ENCODE data around the gene GPR150. TPM values are rescaled to one million over a fixed set of nuclear protein-coding genes. Genes with fewer than 3 reads are reported as not detected.

GPR150 gene
- total and polyA plus RNA-seq, 2 of the 13 experiments (the other 11 are each of a cell fraction or from before 2014, with no cell fraction given): 0.03 TPM; not detected in 1

DNA sequence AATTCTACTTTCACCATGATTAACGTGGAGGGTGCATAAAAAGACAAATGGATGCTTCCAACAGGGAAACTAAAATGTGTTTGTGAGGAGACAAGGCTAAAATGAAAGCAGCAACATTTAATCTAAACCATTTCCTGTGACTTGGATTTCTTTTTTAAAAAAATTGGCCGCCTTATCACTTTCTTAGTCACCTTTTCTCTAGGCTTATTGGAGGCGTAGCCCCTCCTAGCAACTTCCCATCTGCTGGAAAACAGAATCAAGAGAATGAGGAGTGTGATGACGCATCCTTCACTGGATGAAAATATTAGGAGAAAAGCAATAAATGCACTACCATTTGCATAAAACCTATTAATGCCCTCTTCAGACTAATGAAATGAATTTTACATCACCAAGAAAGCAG lies 791 bp upstream of the GPR150 start (continued):
- TF ChIP-seq, protein P1, sequence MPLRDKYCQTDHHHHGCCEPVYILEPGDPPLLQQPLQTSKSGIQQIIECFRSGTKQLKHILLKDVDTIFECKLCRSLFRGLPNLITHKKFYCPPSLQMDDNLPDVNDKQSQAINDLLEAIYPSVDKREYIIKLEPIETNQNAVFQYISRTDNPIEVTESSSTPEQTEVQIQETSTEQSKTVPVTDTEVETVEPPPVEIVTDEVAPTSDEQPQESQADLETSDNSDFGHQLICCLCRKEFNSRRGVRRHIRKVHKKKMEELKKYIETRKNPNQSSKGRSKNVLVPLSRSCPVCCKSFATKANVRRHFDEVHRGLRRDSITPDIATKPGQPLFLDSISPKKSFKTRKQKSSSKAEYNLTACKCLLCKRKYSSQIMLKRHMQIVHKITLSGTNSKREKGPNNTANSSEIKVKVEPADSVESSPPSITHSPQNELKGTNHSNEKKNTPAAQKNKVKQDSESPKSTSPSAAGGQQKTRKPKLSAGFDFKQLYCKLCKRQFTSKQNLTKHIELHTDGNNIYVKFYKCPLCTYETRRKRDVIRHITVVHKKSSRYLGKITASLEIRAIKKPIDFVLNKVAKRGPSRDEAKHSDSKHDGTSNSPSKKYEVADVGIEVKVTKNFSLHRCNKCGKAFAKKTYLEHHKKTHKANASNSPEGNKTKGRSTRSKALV (CRISPR knock-in tag; IDR thresholded peaks at IDR 0.05): no peak
- no peak for TF ChIP-seq ELF3 (CRISPR knock-in tag; IDR thresholded peaks at IDR 0.05)
- TF ChIP-seq CAMTA2 (CRISPR knock-in tag; IDR thresholded peaks at IDR 0.05; ENCODE audit: borderline replicate concordance): no peak
- no peak for TF ChIP-seq HOXA7 (CRISPR knock-in tag; IDR thresholded peaks at IDR 0.05)
- TF ChIP-seq, protein P2, sequence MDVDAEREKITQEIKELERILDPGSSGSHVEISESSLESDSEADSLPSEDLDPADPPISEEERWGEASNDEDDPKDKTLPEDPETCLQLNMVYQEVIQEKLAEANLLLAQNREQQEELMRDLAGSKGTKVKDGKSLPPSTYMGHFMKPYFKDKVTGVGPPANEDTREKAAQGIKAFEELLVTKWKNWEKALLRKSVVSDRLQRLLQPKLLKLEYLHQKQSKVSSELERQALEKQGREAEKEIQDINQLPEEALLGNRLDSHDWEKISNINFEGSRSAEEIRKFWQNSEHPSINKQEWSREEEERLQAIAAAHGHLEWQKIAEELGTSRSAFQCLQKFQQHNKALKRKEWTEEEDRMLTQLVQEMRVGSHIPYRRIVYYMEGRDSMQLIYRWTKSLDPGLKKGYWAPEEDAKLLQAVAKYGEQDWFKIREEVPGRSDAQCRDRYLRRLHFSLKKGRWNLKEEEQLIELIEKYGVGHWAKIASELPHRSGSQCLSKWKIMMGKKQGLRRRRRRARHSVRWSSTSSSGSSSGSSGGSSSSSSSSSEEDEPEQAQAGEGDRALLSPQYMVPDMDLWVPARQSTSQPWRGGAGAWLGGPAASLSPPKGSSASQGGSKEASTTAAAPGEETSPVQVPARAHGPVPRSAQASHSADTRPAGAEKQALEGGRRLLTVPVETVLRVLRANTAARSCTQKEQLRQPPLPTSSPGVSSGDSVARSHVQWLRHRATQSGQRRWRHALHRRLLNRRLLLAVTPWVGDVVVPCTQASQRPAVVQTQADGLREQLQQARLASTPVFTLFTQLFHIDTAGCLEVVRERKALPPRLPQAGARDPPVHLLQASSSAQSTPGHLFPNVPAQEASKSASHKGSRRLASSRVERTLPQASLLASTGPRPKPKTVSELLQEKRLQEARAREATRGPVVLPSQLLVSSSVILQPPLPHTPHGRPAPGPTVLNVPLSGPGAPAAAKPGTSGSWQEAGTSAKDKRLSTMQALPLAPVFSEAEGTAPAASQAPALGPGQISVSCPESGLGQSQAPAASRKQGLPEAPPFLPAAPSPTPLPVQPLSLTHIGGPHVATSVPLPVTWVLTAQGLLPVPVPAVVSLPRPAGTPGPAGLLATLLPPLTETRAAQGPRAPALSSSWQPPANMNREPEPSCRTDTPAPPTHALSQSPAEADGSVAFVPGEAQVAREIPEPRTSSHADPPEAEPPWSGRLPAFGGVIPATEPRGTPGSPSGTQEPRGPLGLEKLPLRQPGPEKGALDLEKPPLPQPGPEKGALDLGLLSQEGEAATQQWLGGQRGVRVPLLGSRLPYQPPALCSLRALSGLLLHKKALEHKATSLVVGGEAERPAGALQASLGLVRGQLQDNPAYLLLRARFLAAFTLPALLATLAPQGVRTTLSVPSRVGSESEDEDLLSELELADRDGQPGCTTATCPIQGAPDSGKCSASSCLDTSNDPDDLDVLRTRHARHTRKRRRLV (CRISPR knock-in tag; IDR thresholded peaks at IDR 0.05): no peak
- TF ChIP-seq, protein P3, sequence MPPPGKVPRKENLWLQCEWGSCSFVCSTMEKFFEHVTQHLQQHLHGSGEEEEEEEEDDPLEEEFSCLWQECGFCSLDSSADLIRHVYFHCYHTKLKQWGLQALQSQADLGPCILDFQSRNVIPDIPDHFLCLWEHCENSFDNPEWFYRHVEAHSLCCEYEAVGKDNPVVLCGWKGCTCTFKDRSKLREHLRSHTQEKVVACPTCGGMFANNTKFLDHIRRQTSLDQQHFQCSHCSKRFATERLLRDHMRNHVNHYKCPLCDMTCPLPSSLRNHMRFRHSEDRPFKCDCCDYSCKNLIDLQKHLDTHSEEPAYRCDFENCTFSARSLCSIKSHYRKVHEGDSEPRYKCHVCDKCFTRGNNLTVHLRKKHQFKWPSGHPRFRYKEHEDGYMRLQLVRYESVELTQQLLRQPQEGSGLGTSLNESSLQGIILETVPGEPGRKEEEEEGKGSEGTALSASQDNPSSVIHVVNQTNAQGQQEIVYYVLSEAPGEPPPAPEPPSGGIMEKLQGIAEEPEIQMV (CRISPR knock-in tag; IDR thresholded peaks at IDR 0.05; ENCODE audit: low read depth): no peak
